OCI-LY1 (cell line): ENCODE data around the gene PLCB2.

Experiments
- H2AFZ ChIP-seq: fragments of 200-600 bp; sonication (generic), shearing (Covaris generic); 2 replicates; pipeline ENCODE4 v1.6.0; 2014; ENCODE audit warnings: antibody characterized with exemption, mild to moderate bottlenecking, low read length
- H3F3A ChIP-seq: fragments of 200-600 bp; sonication (generic), shearing (Covaris generic); 2 replicates; pipeline ENCODE4 v1.6.0; 2014; ENCODE audit warnings: mild to moderate bottlenecking, antibody characterized with exemption, low read length, moderate library complexity; ENCODE audit not compliant: insufficient read depth
- H3K27ac ChIP-seq: fragments of 200-600 bp; sonication (generic); 2 replicates; pipeline ENCODE4 v1.5.1; 2014; ENCODE audit warnings: low read length, mixed run types, mild to moderate bottlenecking, low read depth; ENCODE audit not compliant: poor library complexity, severe bottlenecking
- H3K27me3 ChIP-seq: fragments of 200-600 bp; sonication (generic); 2 replicates; pipeline ENCODE4 v1.6.0; 2014; ENCODE audit warnings: antibody characterized with exemption, mild to moderate bottlenecking, low read length, moderate library complexity; ENCODE audit not compliant: insufficient read depth
- H3K36me3 ChIP-seq: fragments of 200-600 bp; sonication (generic); 2 replicates; pipeline ENCODE4 v1.6.1; 2014; ENCODE audit warnings: mild to moderate bottlenecking, antibody characterized with exemption, low read length, moderate library complexity, mixed read lengths; ENCODE audit not compliant: insufficient read depth
- H3K4me1 ChIP-seq: fragments of 200-600 bp; sonication (generic); 2 replicates; pipeline ENCODE4 v1.5.1; 2014; ENCODE audit warnings: mild to moderate bottlenecking, low read length, moderate library complexity; ENCODE audit not compliant: insufficient read depth, severe bottlenecking
- H3K4me2 ChIP-seq: fragments of 200-600 bp; sonication (generic), shearing (Covaris generic); 2 replicates; pipeline ENCODE4 v1.6.1; 2014; ENCODE audit warnings: low read length
- H3K4me3 ChIP-seq: fragments of 200-600 bp; sonication (generic); 2 replicates; pipeline ENCODE4 v1.5.1; 2014; ENCODE audit warnings: low read length, low read depth, mild to moderate bottlenecking, mixed read lengths; ENCODE audit not compliant: poor library complexity, severe bottlenecking
- H3K79me2 ChIP-seq: fragments of 200-600 bp; shearing (Covaris generic); 2 replicates; pipeline ENCODE4 v1.6.1; 2016; ENCODE audit warnings: mixed run types, low read length, mixed read lengths; ENCODE audit not compliant: insufficient read depth
- H3K9ac ChIP-seq: fragments of 200-600 bp; sonication (generic), shearing (Covaris generic); 2 replicates; pipeline ENCODE4 v1.6.1; 2014; ENCODE audit warnings: mild to moderate bottlenecking, low read length, mixed read lengths
- H3K9me2 ChIP-seq: fragments of 200-600 bp; sonication (generic), shearing (Covaris generic); 2 replicates; pipeline ENCODE4 v1.6.1; 2014; ENCODE audit warnings: low read depth, mild to moderate bottlenecking, low read length, mixed read lengths
- H3K9me3 ChIP-seq: fragments of 200-600 bp; shearing (Covaris generic); 2 replicates; pipeline ENCODE4 v1.6.1; 2014; ENCODE audit warnings: low read length, mixed read lengths
- H4K20me1 ChIP-seq: fragments of 200-600 bp; sonication (generic), shearing (Covaris generic); 2 replicates; pipeline ENCODE4 v1.6.0; 2016; ENCODE audit warnings: mild to moderate bottlenecking, low read length; ENCODE audit not compliant: insufficient read depth
- EZH2 ChIP-seq: fragments of 200-600 bp; sonication (generic), shearing (Covaris generic); IDR thresholded peaks from 2 replicates; pipeline ENCODE4 v1.8.0; 2017; ENCODE audit warnings: borderline replicate concordance, mixed run types, mild to moderate bottlenecking, antibody characterized with exemption, low read length, moderate library complexity, mixed read lengths
- TF ChIP-seq, protein P1 (sequence below): fragments of 200-600 bp; sonication (generic), shearing (Covaris generic); IDR thresholded peaks from 2 replicates; pipeline ENCODE4 v1.5.1; 2017; ENCODE audit warnings: mild to moderate bottlenecking, antibody characterized with exemption, low read length, moderate library complexity, mixed read lengths

Gene PLCB2

DNA sequence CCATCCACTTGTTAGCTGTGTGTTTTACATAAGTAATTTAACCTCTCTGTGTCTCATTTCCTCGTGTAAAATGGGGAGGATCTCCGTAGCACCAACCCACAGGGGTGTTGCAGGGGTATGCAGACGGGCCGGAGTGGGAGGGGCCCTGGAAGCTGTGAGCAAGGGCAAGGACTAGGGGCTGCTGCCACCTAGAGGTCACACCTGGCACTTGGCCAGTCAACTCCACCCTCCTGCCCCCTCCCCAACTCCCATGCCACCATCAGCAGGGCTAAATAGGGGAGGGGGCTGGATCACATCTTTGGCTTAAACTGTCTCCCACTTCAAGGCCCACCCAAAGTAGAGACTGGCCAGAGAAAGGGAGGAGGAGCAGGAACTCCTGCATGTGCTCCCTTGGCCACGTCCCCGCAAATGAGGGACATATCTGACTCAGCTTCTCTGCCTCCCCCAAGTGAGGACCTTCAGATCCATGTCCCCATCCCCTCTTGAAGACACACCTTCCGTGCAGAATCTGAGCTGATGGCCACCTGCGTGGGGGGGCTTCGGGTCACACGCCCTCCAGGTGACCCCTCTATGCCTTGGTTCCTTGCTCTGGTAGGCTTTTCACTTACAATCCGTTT is 30.4 kb upstream of the PLCB2 start:
- H3K9ac ChIP-seq, result no peak overlapping the region
- H4K20me1 ChIP-seq, result no peaks in the 10 kb centered on the region
- no peaks in the 10 kb centered on the region for H3F3A ChIP-seq
- H2AFZ ChIP-seq, result no peak overlapping the region
- H3K4me3 ChIP-seq, result no peak overlapping the region
- H3K36me3 ChIP-seq, result no peaks in the 10 kb centered on the region
- no peaks in the 10 kb centered on the region for H3K79me2 ChIP-seq
- H3K9me2 ChIP-seq, result no peaks in the 10 kb centered on the region
- no peak overlapping the region for H3K4me2 ChIP-seq
- no peaks in the 10 kb centered on the region for H3K9me3 ChIP-seq
- H3K4me1 ChIP-seq, result peaks cover 14% of the 10 kb centered on the region
- TF ChIP-seq EZH2, result no peak
- TF ChIP-seq, protein P1, sequence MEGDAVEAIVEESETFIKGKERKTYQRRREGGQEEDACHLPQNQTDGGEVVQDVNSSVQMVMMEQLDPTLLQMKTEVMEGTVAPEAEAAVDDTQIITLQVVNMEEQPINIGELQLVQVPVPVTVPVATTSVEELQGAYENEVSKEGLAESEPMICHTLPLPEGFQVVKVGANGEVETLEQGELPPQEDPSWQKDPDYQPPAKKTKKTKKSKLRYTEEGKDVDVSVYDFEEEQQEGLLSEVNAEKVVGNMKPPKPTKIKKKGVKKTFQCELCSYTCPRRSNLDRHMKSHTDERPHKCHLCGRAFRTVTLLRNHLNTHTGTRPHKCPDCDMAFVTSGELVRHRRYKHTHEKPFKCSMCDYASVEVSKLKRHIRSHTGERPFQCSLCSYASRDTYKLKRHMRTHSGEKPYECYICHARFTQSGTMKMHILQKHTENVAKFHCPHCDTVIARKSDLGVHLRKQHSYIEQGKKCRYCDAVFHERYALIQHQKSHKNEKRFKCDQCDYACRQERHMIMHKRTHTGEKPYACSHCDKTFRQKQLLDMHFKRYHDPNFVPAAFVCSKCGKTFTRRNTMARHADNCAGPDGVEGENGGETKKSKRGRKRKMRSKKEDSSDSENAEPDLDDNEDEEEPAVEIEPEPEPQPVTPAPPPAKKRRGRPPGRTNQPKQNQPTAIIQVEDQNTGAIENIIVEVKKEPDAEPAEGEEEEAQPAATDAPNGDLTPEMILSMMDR, result peak; percentile 93
- H3K27ac ChIP-seq, result no peak overlapping the region
- no peaks in the 10 kb centered on the region; the same call in 1 of the 2 replicates for H3K27me3 ChIP-seq

GRCh38 chr15:40337597-40337996 is 29.9 kb upstream of the PLCB2 start:
- H3K4me2 ChIP-seq, result no peak overlapping the region
- H3K9me2 ChIP-seq, result no peaks in the 10 kb centered on the region
- no peaks in the 10 kb centered on the region for H3K79me2 ChIP-seq
- no peaks in the 10 kb centered on the region for H3F3A ChIP-seq
- TF ChIP-seq EZH2, result no peak
- TF ChIP-seq, protein P1, result no peak
- H4K20me1 ChIP-seq, result no peaks in the 10 kb centered on the region
- H3K36me3 ChIP-seq, result no peaks in the 10 kb centered on the region
- H3K4me1 ChIP-seq, result peaks cover 14% of the 10 kb centered on the region
- no peaks in the 10 kb centered on the region; the same call in 1 of the 2 replicates for H3K27me3 ChIP-seq
- H2AFZ ChIP-seq, result no peak overlapping the region
- no peak overlapping the region for H3K9ac ChIP-seq
- H3K27ac ChIP-seq, result no peak overlapping the region
- no peaks in the 10 kb centered on the region for H3K9me3 ChIP-seq
- no peak overlapping the region for H3K4me3 ChIP-seq

- Histone ChIP-seq H3K27me3 (no peaks in the 10 kb centered on the region; the same call in 1 of the 2 replicates), H3K4me1 (peaks cover 14% of the 10 kb centered on the region), H3K4me2 (peak overlapping the region; percentile 34; the same call in 1 of the 2 replicates), H4K20me1 (no peaks in the 10 kb centered on the region), H3K9me3 (no peaks in the 10 kb centered on the region), H3F3A (no peaks in the 10 kb centered on the region), H3K27ac (no peak overlapping the region), H2AFZ (no peak overlapping the region), H3K4me3 (peak overlapping the region; percentile 19), H3K9ac (no peak overlapping the region), H3K79me2 (no peaks in the 10 kb centered on the region), H3K9me2 (no peaks in the 10 kb centered on the region), H3K36me3 (no peaks in the 10 kb centered on the region)
- TF ChIP-seq, protein P1, result peak; percentile 66
- no peak for TF ChIP-seq EZH2
These were observed 29.0 kb upstream of the PLCB2 start for GRCh38 chr15:40336744-40337122.
